Breast epithelium (tissue), 4 donors: ENCODE measurements around the gene FAM234A. TPM values are rescaled to one million over a fixed set of nuclear protein-coding genes. Genes with fewer than 3 reads are reported as not detected.

Experiments used
- DNase-seq, 2 donors: peaks; one replicate each; pipeline ENCODE4 v3.0.0-alpha.2; 2019; ENCODE audit warnings: low spot score in 2 of 2
- H3K27ac ChIP-seq, 2 donors: fragments of 200-600 bp; sonication (generic) in 1 of 2; one replicate each; pipeline ENCODE4 v1.5.1; 2016 to 2019; ENCODE audit warnings: mild to moderate bottlenecking in 1 of 2
- H3K27me3 ChIP-seq, 2 donors: fragments of 200-600 bp; sonication (generic) in 1 of 2; one replicate each; pipeline versions ENCODE4 v1.5.1 to v1.6.0; 2017 to 2019; ENCODE audit warnings: control low read depth in 1 of 2, mild to moderate bottlenecking in 1 of 2
- H3K36me3 ChIP-seq: fragments of 200-600 bp; one replicate; pipeline ENCODE4 v1.5.1; 2019
- H3K4me1 ChIP-seq, 2 donors: fragments of 200-600 bp; sonication (generic); one replicate each; pipeline ENCODE4 v1.5.1; 2016 to 2019; ENCODE audit warnings: control low read depth in 1 of 2
- H3K4me3 ChIP-seq, 3 donors: fragments of 200-600 bp; sonication (generic); 1 replicate in 2 of 3; 2 replicates in 1 of 3; pipeline ENCODE4 v1.5.1; 2016 to 2019; ENCODE audit warnings: mild to moderate bottlenecking in 3 of 3, moderate library complexity in 2 of 3
- H3K9me3 ChIP-seq, 2 donors: fragments of 200-600 bp; sonication (generic) in 1 of 2; one replicate each; pipeline ENCODE4 v1.5.1; 2016 to 2019; ENCODE audit warnings: control low read depth in 1 of 2
- POLR2A ChIP-seq: fragments of 450-650 bp; IDR thresholded peaks from one replicate; pipeline ENCODE4 v1.6.1; 2016; ENCODE audit warnings: antibody characterized with exemption, mild to moderate bottlenecking, moderate library complexity
- POLR2AphosphoS5 ChIP-seq, 3 donors: sonication (generic); formaldehyde crosslinking; IDR thresholded peaks; one replicate each; pipeline ENCODE4 v1.6.1; 2017; ENCODE audit warnings: antibody characterized with exemption in 3 of 3
- intact Hi-C: fragments of 100-400 bp; cut with DNase I; formaldehyde crosslinking; loops from one replicate; pipeline ENCODE4 v1.15.1; 2023; ENCODE audit warnings: low total_unique reads
- total RNA-seq, 3 donors: library from RNA; depleted of rRNA; stranded (reverse); fragments of >200 nt; gene quantifications; one replicate each; pipeline ENCODE4 v1.1.0, GENCODE V29; 2016
- TF ChIP-seq, protein P1 (sequence below), 3 donors: fragments of 450-650 bp; IDR thresholded peaks; one replicate each; pipeline ENCODE4 v1.5.1; 2016 to 2017; ENCODE audit warnings: antibody characterized with exemption in 3 of 3, mild to moderate bottlenecking in 3 of 3, moderate library complexity in 3 of 3

FAM234A gene
- total RNA-seq, 3 donors from 2014 or later: 40.6 to 69.3 (median 44.1) TPM

GRCh38 chr16:280552-280951 is 45.9 kb downstream of the FAM234A start, which contains the start of gene ARHGDIG:
TSS of gene ARHGDIG (plus strand) at chr16:280591. CDS start at chr16:280681, 90 bp downstream.
- Histone ChIP-seq H3K27ac (no peak within 1 kb of the TSS), H3K4me3 (peak within 1 kb of the TSS; percentile 19 to 62 (median 28))

DNA sequence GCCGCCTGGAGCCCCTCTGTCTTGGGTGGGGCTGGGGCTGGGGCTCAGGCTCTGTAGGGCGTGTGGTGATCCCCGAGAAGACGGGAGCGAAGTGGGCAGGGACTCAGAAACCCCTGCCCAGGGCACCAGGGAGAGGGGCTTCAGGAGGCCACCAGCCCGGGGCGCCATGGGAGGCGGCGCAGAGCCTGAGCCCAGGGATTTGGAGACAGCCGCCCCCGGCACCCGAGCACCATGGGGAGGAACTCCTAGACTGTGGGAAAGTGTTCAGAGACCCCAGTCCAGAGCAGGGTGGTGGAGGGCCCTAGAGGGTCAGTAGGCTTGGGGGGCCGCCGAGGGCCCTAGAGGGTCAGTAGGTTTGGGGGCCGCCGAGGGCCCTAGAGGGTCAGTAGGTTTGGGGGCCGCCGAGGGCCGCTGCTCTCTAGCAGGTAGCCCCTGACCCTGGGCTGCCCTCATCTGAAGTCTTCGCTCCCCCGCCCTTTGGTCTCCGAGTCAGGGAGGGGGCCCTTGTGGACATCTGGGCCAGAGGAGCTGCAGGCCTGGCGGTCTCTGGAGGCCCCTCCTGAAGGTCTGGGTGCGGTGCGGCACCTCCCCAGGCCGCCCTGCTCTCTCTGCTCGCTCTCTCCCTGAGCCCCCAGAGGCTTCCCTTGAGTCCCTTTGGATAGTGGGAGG is 46.5 kb downstream of the FAM234A start:
- intact Hi-C loops: no loop called here
- Histone ChIP-seq H3K4me1 (peaks cover 6 to 7% of the 10 kb centered on the region in 2 donors), H3K27ac (no peak overlapping the region), H3K4me3 (peak overlapping the region; percentile 19 to 62 (median 23)), H3K27me3 (peaks cover 7 to 36% of the 10 kb centered on the region in 2 donors), H3K36me3 (no peaks in the 10 kb centered on the region), H3K9me3 (no peaks in the 10 kb centered on the region)
- TF ChIP-seq POLR2A (no peak), POLR2AphosphoS5 (IDR thresholded peaks at IDR 0.05) (no peak)
- TF ChIP-seq, protein P1, sequence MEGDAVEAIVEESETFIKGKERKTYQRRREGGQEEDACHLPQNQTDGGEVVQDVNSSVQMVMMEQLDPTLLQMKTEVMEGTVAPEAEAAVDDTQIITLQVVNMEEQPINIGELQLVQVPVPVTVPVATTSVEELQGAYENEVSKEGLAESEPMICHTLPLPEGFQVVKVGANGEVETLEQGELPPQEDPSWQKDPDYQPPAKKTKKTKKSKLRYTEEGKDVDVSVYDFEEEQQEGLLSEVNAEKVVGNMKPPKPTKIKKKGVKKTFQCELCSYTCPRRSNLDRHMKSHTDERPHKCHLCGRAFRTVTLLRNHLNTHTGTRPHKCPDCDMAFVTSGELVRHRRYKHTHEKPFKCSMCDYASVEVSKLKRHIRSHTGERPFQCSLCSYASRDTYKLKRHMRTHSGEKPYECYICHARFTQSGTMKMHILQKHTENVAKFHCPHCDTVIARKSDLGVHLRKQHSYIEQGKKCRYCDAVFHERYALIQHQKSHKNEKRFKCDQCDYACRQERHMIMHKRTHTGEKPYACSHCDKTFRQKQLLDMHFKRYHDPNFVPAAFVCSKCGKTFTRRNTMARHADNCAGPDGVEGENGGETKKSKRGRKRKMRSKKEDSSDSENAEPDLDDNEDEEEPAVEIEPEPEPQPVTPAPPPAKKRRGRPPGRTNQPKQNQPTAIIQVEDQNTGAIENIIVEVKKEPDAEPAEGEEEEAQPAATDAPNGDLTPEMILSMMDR (IDR thresholded peaks at IDR 0.05): no peak
- no peak for DNase-seq

More at GRCh38 chr16:280552-280951, 45.9 kb downstream of the FAM234A start, which contains the start of gene ARHGDIG:
- Histone ChIP-seq H3K4me1 (peaks cover 6 to 7% of the 10 kb centered on the region in 2 donors), H3K27me3 (peaks cover 7 to 36% of the 10 kb centered on the region in 2 donors), H3K36me3 (no peaks in the 10 kb centered on the region), H3K9me3 (no peaks in the 10 kb centered on the region)
- intact Hi-C loops: no loop called here
- DNase-seq: no peak
- TF ChIP-seq, protein P1 (IDR thresholded peaks at IDR 0.05): no peak
- TF ChIP-seq POLR2A (no peak), POLR2AphosphoS5 (IDR thresholded peaks at IDR 0.05) (no peak)

DNA sequence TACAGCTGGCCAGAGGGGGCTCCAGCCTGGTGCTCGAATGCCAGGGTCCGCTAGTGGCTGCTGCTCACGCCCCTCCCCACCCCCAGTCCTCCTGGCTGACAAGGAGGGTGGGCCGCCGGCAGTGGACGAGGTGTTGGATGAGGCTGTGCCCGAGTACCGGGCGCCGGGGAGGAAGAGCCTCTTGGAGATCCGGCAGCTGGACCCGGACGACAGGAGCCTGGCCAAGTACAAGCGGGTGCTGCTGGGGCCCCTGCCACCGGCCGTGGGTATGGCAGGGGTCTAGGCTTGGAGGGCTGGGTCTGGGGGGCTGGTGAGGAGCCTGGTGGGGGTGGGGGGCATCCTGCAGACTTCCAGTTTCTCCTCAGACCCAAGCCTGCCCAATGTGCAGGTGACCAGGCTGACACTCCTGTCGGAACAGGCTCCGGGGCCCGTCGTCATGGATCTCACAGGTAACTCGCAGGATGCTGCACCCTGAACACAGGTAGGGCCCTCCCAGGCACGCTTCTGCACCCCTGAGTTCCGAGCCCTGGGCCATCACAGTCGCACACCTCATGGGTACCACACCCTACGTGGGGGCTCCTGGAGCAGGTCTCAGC is 47.1 kb downstream of the FAM234A start:
- H3K4me3 ChIP-seq: no peak overlapping the region
- H3K27me3 ChIP-seq: peaks cover 7 to 36% of the 10 kb centered on the region in 2 donors
- intact Hi-C loops: no loop called here
- no peaks in the 10 kb centered on the region for H3K36me3 ChIP-seq
- no peak overlapping the region for H3K27ac ChIP-seq
- TF ChIP-seq, protein P1 (IDR thresholded peaks at IDR 0.05): no peak
- no peak for TF ChIP-seq POLR2AphosphoS5 (IDR thresholded peaks at IDR 0.05)
- no peak for TF ChIP-seq POLR2A
- no peaks in the 10 kb centered on the region for H3K9me3 ChIP-seq
- no peak for DNase-seq
- peaks cover 6 to 7% of the 10 kb centered on the region in 2 donors for H3K4me1 ChIP-seq

- TF ChIP-seq, protein P1 (IDR thresholded peaks at IDR 0.05): no peak
- no peak for TF ChIP-seq POLR2A
- TF ChIP-seq POLR2AphosphoS5 (IDR thresholded peaks at IDR 0.05): no peak
- Histone ChIP-seq H3K4me3 (no peak overlapping the region), H3K4me1 (peaks cover 6 to 7% of the 10 kb centered on the region in 2 donors), H3K27me3 (peaks cover 7 to 36% of the 10 kb centered on the region in 2 donors), H3K9me3 (no peaks in the 10 kb centered on the region), H3K27ac (no peak overlapping the region), H3K36me3 (no peaks in the 10 kb centered on the region)
- DNase-seq: no peak
- intact Hi-C loops: no loop called here
Observed at GRCh38 chr16:282491-282890, 47.9 kb downstream of the FAM234A start.
